ENCODE data around the gene TMEM117. TPM values are rescaled to one million over a fixed set of nuclear protein-coding genes. Genes with fewer than 3 reads are reported as not detected.
"Not testable (repeated sequence)": the region's sequence is repeated elsewhere in the genome, so short reads cannot be mapped to it uniquely, and the experiment has no call there.

The TMEM117 gene
- total RNA-seq, 2 experiments from 2014 or later: 0.95 to 0.96 TPM

DNA sequence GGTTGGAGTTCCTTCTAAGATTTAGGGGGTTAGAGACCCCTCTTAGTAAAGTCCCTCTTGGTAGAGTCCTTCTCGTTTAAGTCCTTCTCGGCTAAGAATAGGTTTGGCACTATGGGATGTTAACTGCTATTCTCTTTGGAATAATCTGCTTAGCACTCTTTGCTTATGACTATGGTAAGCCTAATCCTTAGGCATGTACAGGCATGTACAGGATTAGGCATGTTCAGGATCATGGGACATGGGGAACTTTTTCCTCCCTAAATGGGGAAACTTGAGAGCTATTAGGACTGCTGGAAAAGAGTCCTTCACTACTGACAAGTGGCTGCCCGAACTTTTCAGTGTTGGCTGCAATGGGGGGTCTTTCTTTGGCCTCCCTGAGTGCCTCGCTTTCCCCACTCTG, 193.3 kb downstream of the TMEM117 start:
- ATAC-seq (no peak), DNase-seq (no peak)
- Mint-ChIP-seq H3K27ac (no peak overlapping the region), H3K4me1 (ENCODE audit: low read depth) (no peaks in the 10 kb centered on the region), H3K4me3 (no peak overlapping the region), H3K27me3 (no peaks in the 10 kb centered on the region), H3K36me3 (ENCODE audit: low read depth) (peaks cover 12% of the 10 kb centered on the region), H3K9me3 (peaks cover 3% of the 10 kb centered on the region)
- ChIA-PET POLR2A (no interaction called here), CTCF (no interaction called here)
- TF ChIP-seq, protein P1, sequence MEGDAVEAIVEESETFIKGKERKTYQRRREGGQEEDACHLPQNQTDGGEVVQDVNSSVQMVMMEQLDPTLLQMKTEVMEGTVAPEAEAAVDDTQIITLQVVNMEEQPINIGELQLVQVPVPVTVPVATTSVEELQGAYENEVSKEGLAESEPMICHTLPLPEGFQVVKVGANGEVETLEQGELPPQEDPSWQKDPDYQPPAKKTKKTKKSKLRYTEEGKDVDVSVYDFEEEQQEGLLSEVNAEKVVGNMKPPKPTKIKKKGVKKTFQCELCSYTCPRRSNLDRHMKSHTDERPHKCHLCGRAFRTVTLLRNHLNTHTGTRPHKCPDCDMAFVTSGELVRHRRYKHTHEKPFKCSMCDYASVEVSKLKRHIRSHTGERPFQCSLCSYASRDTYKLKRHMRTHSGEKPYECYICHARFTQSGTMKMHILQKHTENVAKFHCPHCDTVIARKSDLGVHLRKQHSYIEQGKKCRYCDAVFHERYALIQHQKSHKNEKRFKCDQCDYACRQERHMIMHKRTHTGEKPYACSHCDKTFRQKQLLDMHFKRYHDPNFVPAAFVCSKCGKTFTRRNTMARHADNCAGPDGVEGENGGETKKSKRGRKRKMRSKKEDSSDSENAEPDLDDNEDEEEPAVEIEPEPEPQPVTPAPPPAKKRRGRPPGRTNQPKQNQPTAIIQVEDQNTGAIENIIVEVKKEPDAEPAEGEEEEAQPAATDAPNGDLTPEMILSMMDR (IDR thresholded peaks at IDR 0.05): no peak
- intact Hi-C loops (cut with micrococcal nuclease): no loop called here

DNA sequence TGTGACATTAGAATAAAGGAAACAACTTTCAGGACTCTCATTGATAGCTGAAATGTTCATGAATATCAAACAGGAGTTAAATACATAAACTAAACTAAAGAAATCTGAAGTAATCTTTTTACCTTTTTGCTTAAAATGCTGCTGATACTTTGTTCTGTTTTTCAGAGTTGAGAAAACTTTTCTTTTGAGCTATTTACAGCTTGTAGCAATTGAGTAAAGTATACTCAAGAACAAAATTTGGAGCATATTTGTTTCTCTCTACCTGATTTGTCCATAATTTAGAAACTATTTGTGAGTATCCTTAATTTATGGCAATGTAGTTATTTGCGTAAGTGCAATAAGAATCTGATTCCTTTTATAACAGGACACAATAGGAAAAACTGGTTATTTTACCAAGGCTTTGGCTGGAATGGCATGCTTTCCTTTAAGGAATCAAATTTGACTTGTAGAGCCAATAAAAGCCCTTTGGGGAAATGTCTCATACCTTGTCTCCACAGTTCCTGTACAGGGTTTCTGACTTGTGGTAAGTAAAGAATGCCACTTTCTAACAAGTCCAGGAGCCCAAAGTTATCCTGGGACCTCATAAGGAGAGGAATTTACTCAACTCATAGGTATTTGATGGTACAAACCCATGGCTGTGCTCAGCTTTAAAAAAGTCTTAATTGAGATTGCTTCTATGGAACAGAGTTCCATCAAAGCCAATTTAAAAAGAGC, 195.7 kb downstream of the TMEM117 start:
- TF ChIP-seq, protein P1 (IDR thresholded peaks at IDR 0.05): no peak
- POLR2A ChIA-PET: no interaction called here
- peaks cover 3% of the 10 kb centered on the region for H3K9me3 Mint-ChIP-seq
- peaks cover 12% of the 10 kb centered on the region for H3K36me3 Mint-ChIP-seq (ENCODE audit: low read depth)
- ATAC-seq (no peak), DNase-seq (no peak)
- no peaks in the 10 kb centered on the region for H3K4me1 Mint-ChIP-seq (ENCODE audit: low read depth)
- H3K27ac Mint-ChIP-seq: no peak overlapping the region
- no peak overlapping the region for H3K4me3 Mint-ChIP-seq
- CTCF ChIA-PET: no interaction called here
- intact Hi-C loops (cut with micrococcal nuclease): no loop called here
- no peaks in the 10 kb centered on the region for H3K27me3 Mint-ChIP-seq

DNA sequence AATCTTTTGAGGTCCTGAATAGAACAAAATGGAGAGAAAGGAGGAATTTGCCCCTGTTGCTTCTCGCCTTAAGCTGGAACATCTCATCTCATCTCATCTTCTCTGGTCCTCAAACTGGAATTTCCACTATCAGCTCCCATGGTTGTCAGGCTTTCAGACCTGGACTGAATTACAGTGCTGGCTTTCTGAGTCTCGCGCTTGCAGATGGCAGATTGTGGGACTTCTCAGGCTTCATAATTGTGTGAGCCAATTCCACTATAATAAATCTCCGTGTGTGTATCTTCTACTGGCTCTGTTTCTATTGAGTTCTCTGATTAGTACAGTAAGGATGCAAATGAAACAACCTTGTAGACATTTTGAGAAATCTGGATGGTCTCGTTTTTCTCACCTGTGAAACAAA, 199.0 kb downstream of the TMEM117 start:
- H3K9me3 Mint-ChIP-seq: peaks cover 3% of the 10 kb centered on the region
- ChIA-PET CTCF (no interaction called here), POLR2A (no interaction called here)
- H3K27me3 Mint-ChIP-seq: no peaks in the 10 kb centered on the region
- H3K27ac Mint-ChIP-seq: no peak overlapping the region
- no peak for DNase-seq
- intact Hi-C loops (cut with micrococcal nuclease): no loop called here
- TF ChIP-seq, protein P1 (IDR thresholded peaks at IDR 0.05): no peak
- no peak for ATAC-seq
- H3K4me3 Mint-ChIP-seq: no peak overlapping the region
- peaks cover 10% of the 10 kb centered on the region for H3K36me3 Mint-ChIP-seq (ENCODE audit: low read depth)
- H3K4me1 Mint-ChIP-seq (ENCODE audit: low read depth): no peaks in the 10 kb centered on the region

DNA sequence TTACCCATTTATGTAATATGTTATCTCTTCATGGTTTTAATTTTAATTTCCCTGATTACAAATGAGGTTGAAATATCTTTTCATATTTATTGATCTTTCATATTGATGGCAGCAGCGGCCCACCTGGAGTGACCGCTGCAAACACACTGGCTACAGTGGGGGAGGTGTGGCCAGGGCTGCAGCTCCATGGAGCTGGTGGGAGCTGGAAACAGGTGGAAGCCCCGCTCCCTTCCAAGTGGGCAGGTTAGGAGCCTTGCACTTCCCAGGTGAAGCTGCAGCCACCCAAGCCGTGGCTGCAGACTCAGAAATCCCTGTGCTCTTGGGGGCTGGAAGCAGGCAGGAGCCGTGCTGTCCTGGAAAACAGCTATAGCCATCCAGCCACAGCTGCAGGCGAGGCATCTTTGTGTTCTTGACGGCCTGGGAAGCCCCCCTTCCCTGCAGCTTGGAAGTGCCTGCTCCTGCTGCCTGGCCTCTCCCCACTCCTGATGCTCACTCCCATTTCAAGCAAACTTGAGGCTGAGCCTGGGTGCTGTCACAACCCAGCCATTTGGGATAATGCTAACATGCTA, 201.1 kb downstream of the TMEM117 start:
- Mint-ChIP-seq H3K9me3 (no peaks in the 10 kb centered on the region), H3K27me3 (no peaks in the 10 kb centered on the region), H3K36me3 (ENCODE audit: low read depth) (peaks cover 4% of the 10 kb centered on the region), H3K4me1 (ENCODE audit: low read depth) (no peaks in the 10 kb centered on the region), H3K27ac (no peak overlapping the region), H3K4me3 (no peak overlapping the region)
- TF ChIP-seq, protein P1 (IDR thresholded peaks at IDR 0.05): no peak
- POLR2A ChIA-PET: no interaction called here
- DNase-seq: no peak
- no peak for ATAC-seq
- intact Hi-C loops (cut with micrococcal nuclease): no loop called here
- CTCF ChIA-PET: interaction anchor here (1.0 kb wide), 1 partner anchor 27 kb away, joined by 3 read pairs; no protein-coding TSS in a partner anchor

DNA sequence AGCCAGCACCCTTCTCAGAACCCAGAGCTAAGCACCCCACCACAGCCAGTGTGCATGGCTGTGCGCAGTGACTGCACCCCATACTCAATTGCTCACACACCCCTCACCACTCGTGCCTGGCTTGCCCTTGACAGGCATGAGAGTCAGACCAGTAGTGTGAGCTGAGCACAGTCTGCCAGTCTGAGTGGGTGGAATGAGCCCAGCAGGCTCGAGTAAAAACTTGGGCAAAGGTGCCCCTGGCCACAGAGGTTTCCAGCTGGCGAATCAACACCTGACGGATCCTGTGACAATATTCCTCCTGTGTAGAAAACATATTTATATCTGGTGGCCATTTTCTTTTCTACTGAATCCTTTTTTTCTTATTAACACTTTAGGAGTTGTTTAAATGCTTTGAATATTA, 202.5 kb downstream of the TMEM117 start:
- DNase-seq: no peak
- ChIA-PET CTCF (no interaction called here), POLR2A (no interaction called here)
- no peaks in the 10 kb centered on the region for H3K4me1 Mint-ChIP-seq (ENCODE audit: low read depth)
- no peak overlapping the region for H3K27ac Mint-ChIP-seq
- intact Hi-C loops (cut with micrococcal nuclease): no loop called here
- H3K4me3 Mint-ChIP-seq: no peak overlapping the region
- no peak for ATAC-seq
- peaks cover 3% of the 10 kb centered on the region for H3K36me3 Mint-ChIP-seq (ENCODE audit: low read depth)
- no peaks in the 10 kb centered on the region for H3K9me3 Mint-ChIP-seq
- H3K27me3 Mint-ChIP-seq: no peaks in the 10 kb centered on the region
- TF ChIP-seq, protein P1 (IDR thresholded peaks at IDR 0.05): no peak

DNA sequence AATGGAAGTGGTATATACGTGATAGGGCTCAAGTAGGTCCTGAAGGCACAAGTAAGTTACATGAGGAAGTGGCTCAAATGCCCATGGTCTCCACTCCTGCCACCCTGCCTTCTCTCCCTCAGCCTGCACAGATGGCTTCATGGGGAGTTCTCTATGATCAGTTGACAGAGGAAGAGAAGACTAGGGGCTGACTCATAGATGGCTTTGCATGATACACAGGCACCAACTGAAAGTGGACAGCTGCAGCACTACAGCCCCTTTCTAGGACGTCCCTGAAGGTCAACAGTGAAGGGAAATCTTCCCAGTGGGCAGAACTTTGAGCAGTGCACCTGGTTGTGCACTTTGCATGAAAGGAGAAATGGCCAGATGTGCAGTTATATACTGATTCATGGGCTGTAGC, 208.6 kb downstream of the TMEM117 start:
- intact Hi-C loops (cut with micrococcal nuclease); ATAC-seq; H3K27ac Mint-ChIP-seq; H3K36me3 Mint-ChIP-seq (ENCODE audit: low read depth); POLR2A ChIA-PET; H3K27me3 Mint-ChIP-seq; H3K4me3 Mint-ChIP-seq; DNase-seq; H3K4me1 Mint-ChIP-seq (ENCODE audit: low read depth); CTCF ChIA-PET; H3K9me3 Mint-ChIP-seq: not testable (repeated sequence)

Measured in activated CD8-positive, alpha-beta T cell treated with anti-CD3 and anti-CD28 coated beads for 36 hours (primary cell).